Vagina (tissue), 2 donors: ENCODE measurements around the gene GZMB. TPM values are rescaled to one million over a fixed set of nuclear protein-coding genes. Genes with fewer than 3 reads are reported as not detected.

ENCODE experiments used
- DNase-seq, 2 donors: peaks; one replicate each; pipeline ENCODE4 v3.0.0-alpha.2; 2017; ENCODE audit errors: extremely low spot score in 2 of 2
- H3K27ac ChIP-seq: fragments of 200-600 bp; sonication (generic); one replicate; pipeline ENCODE4 v1.5.1; 2019
- H3K27me3 ChIP-seq: fragments of 200-600 bp; sonication (generic); one replicate; pipeline ENCODE4 v1.5.1; 2019
- H3K36me3 ChIP-seq, 2 donors: fragments of 200-600 bp; sonication (generic); one replicate each; pipeline ENCODE4 v1.5.1; 2017 to 2019
- H3K4me1 ChIP-seq: fragments of 200-600 bp; sonication (generic); one replicate; pipeline ENCODE4 v1.5.1; 2019
- H3K4me3 ChIP-seq, 2 donors: fragments of 200-600 bp; sonication (generic); 1 replicate in 1 of 2; 2 replicates in 1 of 2; pipeline ENCODE4 v1.5.1; 2016 to 2019
- H3K9me3 ChIP-seq: fragments of 200-600 bp; sonication (generic); one replicate; pipeline ENCODE4 v1.5.1; 2019
- CTCF ChIP-seq, 3 experiments: fragments of 450-650 bp in 2 of 3; fragments of 200-600 bp in 1 of 3; sonication (generic) in 1 of 3; IDR thresholded peaks; one replicate each; pipeline ENCODE4 v1.5.1; 2017 to 2019; ENCODE audit warnings: antibody characterized with exemption in 3 of 3, mild to moderate bottlenecking in 2 of 3, moderate library complexity in 2 of 3
- POLR2A ChIP-seq, 2 donors: fragments of 450-650 bp; IDR thresholded peaks; one replicate each; pipeline ENCODE4 v1.6.1; 2017; ENCODE audit warnings: antibody characterized with exemption in 2 of 2, mild to moderate bottlenecking in 2 of 2, moderate library complexity in 2 of 2
- POLR2AphosphoS5 ChIP-seq, 2 donors: sonication (generic); formaldehyde crosslinking; IDR thresholded peaks; one replicate each; pipeline ENCODE4 v1.9.0; 2017; ENCODE audit warnings: antibody characterized with exemption in 2 of 2, mild to moderate bottlenecking in 2 of 2, low read depth in 1 of 2; ENCODE audit not compliant: insufficient read depth in 1 of 2
- intact Hi-C: fragments of 100-400 bp; cut with DNase I; formaldehyde crosslinking; loops from one replicate; pipeline ENCODE4 v1.15.1; 2023
- total RNA-seq: library from RNA; depleted of rRNA; stranded (reverse); fragments of >200 nt; gene quantifications from one replicate; pipeline ENCODE4 v1.2.3, GENCODE V29; 2016

GZMB gene
- total RNA-seq, 1 donor from 2014 or later: 2.2 TPM

- DNase-seq: no peak
- H3K36me3 ChIP-seq: no peaks in the 10 kb centered on the region
- intact Hi-C loops: no loop called here
Measured at GRCh38 chr14:24677956-24678355, 44.0 kb upstream of the GZMB start.

GRCh38 chr14:24674204-24674970 is 40.4 kb upstream of the GZMB start:
- TF ChIP-seq POLR2AphosphoS5 (IDR thresholded peaks at IDR 0.05; ENCODE audit: insufficient read depth in 1 of 2, low read depth in 1 of 2) (no peak), CTCF (IDR thresholded peaks at IDR 0.05) (no peak), POLR2A (IDR thresholded peaks at IDR 0.05) (no peak)
- Histone ChIP-seq H3K27me3 (no peaks in the 10 kb centered on the region), H3K27ac (no peak overlapping the region), H3K9me3 (no peaks in the 10 kb centered on the region), H3K4me3 (no peak overlapping the region), H3K4me1 (no peaks in the 10 kb centered on the region), H3K36me3 (no peaks in the 10 kb centered on the region)
- intact Hi-C loops: no loop called here
- no peak for DNase-seq

More at GRCh38 chr14:24677956-24678355, 44.0 kb upstream of the GZMB start:
- H3K4me1 ChIP-seq: no peaks in the 10 kb centered on the region
- no peak overlapping the region for H3K4me3 ChIP-seq
- H3K9me3 ChIP-seq: no peaks in the 10 kb centered on the region
- TF ChIP-seq POLR2AphosphoS5 (IDR thresholded peaks at IDR 0.05; ENCODE audit: insufficient read depth in 1 of 2, low read depth in 1 of 2) (no peak), POLR2A (IDR thresholded peaks at IDR 0.05) (no peak), CTCF (IDR thresholded peaks at IDR 0.05) (no peak)
- H3K27me3 ChIP-seq: no peaks in the 10 kb centered on the region
- H3K27ac ChIP-seq: no peak overlapping the region

- Histone ChIP-seq H3K4me3 (no peak overlapping the region), H3K27me3 (no peaks in the 10 kb centered on the region), H3K27ac (no peak overlapping the region), H3K36me3 (no peaks in the 10 kb centered on the region), H3K4me1 (no peaks in the 10 kb centered on the region), H3K9me3 (no peaks in the 10 kb centered on the region)
- no peak for DNase-seq
- TF ChIP-seq POLR2AphosphoS5 (IDR thresholded peaks at IDR 0.05; ENCODE audit: insufficient read depth in 1 of 2, low read depth in 1 of 2) (no peak), CTCF (IDR thresholded peaks at IDR 0.05) (no peak), POLR2A (IDR thresholded peaks at IDR 0.05) (no peak)
- intact Hi-C loops: no loop called here
Measured at GRCh38 chr14:24673534-24674203, 39.7 kb upstream of the GZMB start.

GRCh38 chr14:24673059-24673458 is 39.1 kb upstream of the GZMB start:
- H3K4me3 ChIP-seq: no peak overlapping the region
- no peaks in the 10 kb centered on the region for H3K4me1 ChIP-seq
- H3K27me3 ChIP-seq: no peaks in the 10 kb centered on the region
- TF ChIP-seq CTCF (IDR thresholded peaks at IDR 0.05) (no peak), POLR2A (IDR thresholded peaks at IDR 0.05) (no peak)
- DNase-seq: no peak
- no peaks in the 10 kb centered on the region for H3K36me3 ChIP-seq
- intact Hi-C loops: no loop called here
- H3K9me3 ChIP-seq: no peaks in the 10 kb centered on the region
- H3K27ac ChIP-seq: no peak overlapping the region

- no peaks in the 10 kb centered on the region for H3K4me1 ChIP-seq
- TF ChIP-seq POLR2A (IDR thresholded peaks at IDR 0.05): no peak
- TF ChIP-seq POLR2AphosphoS5 (IDR thresholded peaks at IDR 0.05; ENCODE audit: insufficient read depth in 1 of 2, low read depth in 1 of 2): no peak
- TF ChIP-seq CTCF (IDR thresholded peaks at IDR 0.05): no peak
- H3K27me3 ChIP-seq: no peaks in the 10 kb centered on the region
- DNase-seq: no peak
- H3K4me3 ChIP-seq: no peak overlapping the region
- H3K9me3 ChIP-seq: no peaks in the 10 kb centered on the region
- H3K36me3 ChIP-seq: no peaks in the 10 kb centered on the region
- no peak overlapping the region for H3K27ac ChIP-seq
- intact Hi-C loops: no loop called here
Measured at GRCh38 chr14:24670594-24670993, 36.6 kb upstream of the GZMB start.
